GM20000 (cell line): ENCODE data around the gene LRRC74B.
"Not testable (repeated sequence)": the region's sequence is repeated elsewhere in the genome, so short reads cannot be mapped to it uniquely, and the experiment has no call there.

Experiments
- DNase-seq: peaks from one replicate; pipeline ENCODE4 v3.0.0; 2012; ENCODE audit warnings: low spot score
- TF ChIP-seq, protein P1 (sequence below): IDR thresholded peaks from 2 replicates; pipeline ENCODE4 v1.5.1; 2012; ENCODE audit warnings: mild to moderate bottlenecking, control low read depth; ENCODE audit errors: extremely low read depth, missing control alignments

LRRC74B gene

DNA sequence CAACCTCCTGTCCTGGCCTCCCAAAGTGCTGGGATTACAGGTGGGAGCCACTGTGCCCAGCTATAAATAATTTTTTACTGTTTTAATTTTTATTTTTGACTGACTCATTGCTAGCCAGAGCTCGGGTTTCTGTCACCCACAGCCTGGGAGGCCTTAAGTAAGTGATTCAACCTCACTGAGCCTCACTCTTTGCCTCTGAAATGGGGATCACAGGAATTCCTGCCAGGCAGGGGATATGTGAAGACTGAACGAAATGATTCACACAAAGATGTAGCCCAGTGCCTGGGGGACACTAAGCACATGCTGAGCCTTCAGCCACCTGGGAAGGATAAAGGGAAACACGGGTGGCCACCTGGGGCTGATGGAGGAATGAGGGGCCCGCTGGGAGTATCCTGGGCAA, 3.8 kb upstream of the LRRC74B start:
- TF ChIP-seq, protein P1, sequence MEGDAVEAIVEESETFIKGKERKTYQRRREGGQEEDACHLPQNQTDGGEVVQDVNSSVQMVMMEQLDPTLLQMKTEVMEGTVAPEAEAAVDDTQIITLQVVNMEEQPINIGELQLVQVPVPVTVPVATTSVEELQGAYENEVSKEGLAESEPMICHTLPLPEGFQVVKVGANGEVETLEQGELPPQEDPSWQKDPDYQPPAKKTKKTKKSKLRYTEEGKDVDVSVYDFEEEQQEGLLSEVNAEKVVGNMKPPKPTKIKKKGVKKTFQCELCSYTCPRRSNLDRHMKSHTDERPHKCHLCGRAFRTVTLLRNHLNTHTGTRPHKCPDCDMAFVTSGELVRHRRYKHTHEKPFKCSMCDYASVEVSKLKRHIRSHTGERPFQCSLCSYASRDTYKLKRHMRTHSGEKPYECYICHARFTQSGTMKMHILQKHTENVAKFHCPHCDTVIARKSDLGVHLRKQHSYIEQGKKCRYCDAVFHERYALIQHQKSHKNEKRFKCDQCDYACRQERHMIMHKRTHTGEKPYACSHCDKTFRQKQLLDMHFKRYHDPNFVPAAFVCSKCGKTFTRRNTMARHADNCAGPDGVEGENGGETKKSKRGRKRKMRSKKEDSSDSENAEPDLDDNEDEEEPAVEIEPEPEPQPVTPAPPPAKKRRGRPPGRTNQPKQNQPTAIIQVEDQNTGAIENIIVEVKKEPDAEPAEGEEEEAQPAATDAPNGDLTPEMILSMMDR, result no peak
- DNase-seq, result no peak

DNA sequence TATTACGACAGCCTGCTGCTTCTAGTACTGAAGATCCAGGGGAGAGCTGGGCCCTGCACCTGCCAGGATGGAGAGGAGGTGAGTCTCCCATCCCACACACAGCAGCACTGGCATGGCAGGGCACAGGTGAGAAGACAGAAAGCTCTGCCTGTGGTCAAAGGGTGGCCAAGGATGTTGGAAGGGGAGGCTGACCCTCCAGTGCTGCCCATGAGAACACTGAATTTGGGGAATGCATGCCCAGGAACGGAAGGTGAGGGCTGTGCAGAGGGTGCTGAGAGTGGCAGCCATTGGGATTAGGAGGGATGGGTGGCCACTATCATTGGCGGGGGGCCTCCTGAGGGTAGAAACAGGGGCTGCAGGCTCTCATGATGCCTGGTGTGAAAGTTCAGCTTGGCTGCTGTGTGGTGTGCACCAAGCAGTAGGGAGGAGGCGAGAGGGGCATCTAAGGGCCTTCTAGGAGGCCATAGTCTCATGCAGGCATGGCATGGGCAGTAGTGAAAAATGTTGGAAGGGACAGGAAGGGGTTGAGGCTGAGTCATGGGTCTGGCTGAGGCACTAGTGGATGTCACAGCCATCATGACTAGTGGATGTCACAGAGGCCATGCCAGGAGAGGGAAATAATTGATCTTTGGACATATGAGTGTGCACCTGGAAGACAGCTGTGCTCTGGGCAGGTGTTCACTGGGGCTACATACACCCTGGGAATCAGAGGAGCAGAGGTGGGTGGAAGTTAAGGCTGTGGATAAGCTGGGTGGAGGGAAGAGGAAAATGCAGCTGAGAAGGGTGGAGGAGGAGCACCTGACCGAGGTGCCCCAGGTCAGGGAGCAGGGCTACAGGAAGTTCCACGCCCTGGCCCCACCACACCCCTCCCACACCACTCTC, 2.5 kb upstream of the LRRC74B start:
- DNase-seq, result no peak
- TF ChIP-seq, protein P1, result no peak

DNA sequence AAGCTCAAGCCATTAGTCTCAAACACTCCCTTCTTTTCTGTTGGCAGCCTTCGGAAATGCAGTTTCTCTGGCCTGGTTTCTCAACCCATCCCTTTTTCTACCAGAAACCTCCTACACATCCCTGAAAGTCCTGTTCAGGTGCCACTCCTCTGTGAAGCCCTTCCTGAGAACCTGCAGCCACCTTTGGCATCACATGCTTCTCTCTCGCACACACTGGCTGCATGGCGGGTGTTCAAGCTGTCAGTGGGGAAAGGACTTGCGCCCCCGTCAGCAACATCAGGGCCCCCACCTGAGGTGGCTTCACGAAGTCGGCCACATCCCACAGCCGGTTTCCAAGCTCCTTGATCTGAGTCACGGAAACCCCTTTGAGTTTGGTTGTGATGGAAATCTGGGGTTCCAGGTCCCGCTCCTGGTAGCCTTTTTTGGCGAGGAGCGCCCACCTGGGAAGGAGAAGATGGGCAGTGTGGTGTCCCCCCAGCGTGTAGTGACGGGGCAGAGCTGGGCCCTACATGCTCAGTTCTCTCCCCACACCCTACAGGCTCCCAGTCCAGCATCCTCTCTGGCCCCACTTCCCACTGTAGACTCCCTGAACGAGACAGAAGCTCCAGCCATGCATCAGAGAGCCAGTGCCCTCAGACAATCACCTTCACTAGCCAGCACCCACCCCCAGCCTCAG, 1.7 kb upstream of the LRRC74B start:
- no peak for DNase-seq
- TF ChIP-seq, protein P1, result no peak

DNA sequence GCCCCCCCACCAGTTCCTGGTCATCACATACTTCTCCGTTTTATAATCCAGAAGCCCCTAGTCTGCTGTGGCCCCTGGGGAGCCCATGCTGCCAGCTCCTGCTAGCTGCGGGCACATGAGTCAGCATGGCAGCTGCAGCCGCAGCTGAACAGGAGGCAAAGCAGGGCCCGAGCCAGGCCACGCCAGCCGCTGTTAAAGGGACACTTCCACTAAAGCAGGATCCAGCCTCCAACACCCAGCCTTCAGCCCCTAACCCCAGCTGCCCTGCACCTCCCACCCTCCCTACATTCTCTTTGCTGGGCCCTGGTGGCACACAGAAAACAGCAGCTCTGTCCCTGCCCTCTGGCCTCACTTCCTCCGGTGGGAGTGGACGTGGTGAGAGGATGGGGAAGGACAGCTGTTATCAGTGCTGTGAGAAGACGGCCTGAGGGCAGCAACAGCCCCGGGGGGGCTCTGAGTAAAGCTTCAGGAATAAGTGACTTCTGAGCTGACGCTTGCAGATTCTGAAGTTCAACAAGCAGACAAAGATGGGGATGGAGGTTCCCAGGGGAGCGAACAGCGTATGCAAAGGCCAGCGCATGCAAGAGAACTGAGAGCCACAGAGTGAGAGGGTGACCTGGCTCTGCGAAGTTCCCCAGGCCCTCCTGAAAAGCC, 688 bp upstream of the LRRC74B start:
- TF ChIP-seq, protein P1, result no peak
- DNase-seq, result no peak

DNA sequence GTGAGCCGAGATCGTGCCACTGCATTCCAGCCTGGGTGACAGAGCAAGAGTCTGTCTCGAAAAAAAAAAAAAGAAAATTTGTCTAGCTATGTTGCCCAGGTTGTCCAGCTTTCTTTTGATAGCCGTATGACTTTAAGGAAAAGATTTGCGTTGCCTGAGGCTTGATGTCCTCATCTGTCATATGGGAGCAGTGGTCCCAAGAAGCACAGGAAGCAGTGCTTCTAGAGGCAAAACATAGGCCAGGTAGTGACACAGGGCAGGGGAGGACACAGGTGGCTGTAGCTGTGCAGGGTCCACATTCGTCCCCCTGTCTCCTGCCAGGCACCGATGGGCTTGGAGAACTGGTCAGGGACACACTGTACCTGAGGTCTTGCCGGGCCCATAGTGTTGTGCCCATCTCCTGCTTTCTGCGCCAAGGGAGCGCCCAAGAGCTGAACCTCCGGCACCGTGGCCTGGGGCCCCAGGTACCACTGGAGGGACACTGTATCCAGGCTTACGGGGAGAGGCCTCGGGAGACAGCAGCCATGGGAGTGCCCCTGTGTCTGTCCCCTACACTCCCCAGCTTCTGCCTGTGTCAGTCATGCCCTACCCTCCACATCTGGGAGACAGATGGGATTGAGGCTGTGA, 1.4 kb downstream of the LRRC74B start:
- TF ChIP-seq, protein P1, result no peak
- DNase-seq, result no peak

DNA sequence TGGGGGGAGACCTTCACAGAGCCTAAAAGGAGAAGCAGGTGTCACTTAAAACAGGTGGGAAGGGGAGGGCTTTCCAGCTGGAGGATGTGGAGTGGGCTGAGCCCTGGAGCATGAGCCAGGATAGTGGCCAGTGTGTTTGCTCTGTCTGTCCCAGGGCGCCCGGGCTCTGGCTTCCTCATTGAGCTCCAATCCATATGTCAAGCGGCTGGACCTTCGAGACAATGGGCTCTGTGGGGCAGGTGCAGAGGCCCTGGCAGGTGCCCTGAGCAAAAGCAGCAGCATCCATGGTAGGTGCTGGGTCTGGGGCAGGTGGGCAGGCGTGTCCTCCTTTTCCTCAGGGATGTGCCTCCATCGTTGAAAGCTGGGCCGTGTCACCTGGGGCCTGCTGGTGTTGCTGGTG, 2.0 kb downstream of the LRRC74B start:
- TF ChIP-seq, protein P1, result no peak
- DNase-seq, result no peak

DNA sequence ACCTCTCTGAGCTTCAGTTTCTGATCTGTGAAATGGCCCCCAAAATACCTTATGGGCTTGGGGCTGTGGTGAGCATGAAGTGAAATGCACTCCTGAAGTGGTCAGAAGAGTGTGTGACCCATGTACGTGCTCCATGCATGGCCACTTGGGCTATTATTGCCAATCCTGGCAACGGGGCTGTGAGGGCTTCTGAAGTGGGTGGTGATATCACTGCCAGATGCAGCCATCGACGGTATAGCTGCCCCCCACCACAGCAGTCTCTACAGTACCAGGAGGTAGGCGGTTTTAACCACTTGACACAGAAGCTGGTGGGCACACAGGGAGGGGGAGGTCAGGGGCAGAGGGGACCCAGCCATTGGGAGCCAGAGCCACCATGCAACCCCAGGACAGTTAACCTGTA, 2.7 kb downstream of the LRRC74B start:
- not testable (repeated sequence) for DNase-seq

DNA sequence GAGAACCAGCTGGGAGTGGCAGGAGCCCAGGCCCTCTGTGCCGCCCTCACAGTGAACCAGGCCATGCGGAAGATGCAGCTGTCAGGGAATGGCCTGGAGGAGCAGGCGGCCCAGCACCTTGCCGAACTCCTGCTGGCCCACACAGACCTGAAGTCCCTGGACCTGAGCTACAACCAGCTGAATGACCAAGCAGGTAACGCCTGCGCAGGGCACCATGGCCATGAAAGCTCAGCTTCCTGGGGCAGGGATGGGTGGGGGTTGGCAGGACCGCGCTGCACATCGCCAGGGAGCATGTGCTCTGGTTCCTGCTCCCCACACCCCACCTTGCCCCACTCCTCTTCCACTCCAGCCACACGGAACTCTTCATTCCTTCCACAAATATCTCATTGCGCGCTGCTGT, 3.2 kb downstream of the LRRC74B start:
- not testable (repeated sequence) for DNase-seq
